OCI-LY3 (cell line): ENCODE measurements around the gene EYS.

Source experiments
- H2AFZ ChIP-seq: fragments of 200-600, 300-600 bp; shearing (Covaris generic); 2 replicates; pipeline ENCODE4 v1.6.0; 2014; ENCODE audit warnings: antibody characterized with exemption, low read depth, low read length
- H3K27ac ChIP-seq: fragments of 200-600, 300-600 bp; sonication (generic); 2 replicates; pipeline ENCODE4 v1.5.1; 2014; ENCODE audit warnings: mild to moderate bottlenecking, low read length, moderate library complexity, mixed read lengths
- H3K27me3 ChIP-seq: fragments of 200-600, 300-600 bp; sonication (generic); 2 replicates; pipeline ENCODE4 v1.6.1; 2014; ENCODE audit warnings: low read depth, low read length, mixed read lengths
- H3K36me3 ChIP-seq: fragments of 200-600, 300-600 bp; sonication (generic); replicated peaks from 2 replicates; pipeline ENCODE3; 2014; ENCODE audit warnings: low read depth, low read length, mixed read lengths
- H3K4me1 ChIP-seq: fragments of 300-600, 200-600 bp; sonication (generic); 2 replicates; pipeline ENCODE4 v1.6.1; 2014; ENCODE audit warnings: low read length, mixed read lengths
- H3K4me2 ChIP-seq: fragments of 200-600, 300-600 bp; sonication (generic); 2 replicates; pipeline ENCODE4 v1.6.1; 2014; ENCODE audit warnings: low read length, mixed read lengths
- H3K4me3 ChIP-seq: fragments of 300-600, 200-600 bp; sonication (generic); 2 replicates; pipeline ENCODE4 v1.5.1; 2014; ENCODE audit warnings: antibody characterized with exemption, mild to moderate bottlenecking, low read length, moderate library complexity
- H3K79me2 ChIP-seq: fragments of 300-600, 200-600 bp; shearing (Covaris generic); 2 replicates; pipeline ENCODE4 v1.6.1; 2014; ENCODE audit warnings: mild to moderate bottlenecking, low read length, mixed read lengths
- H3K9ac ChIP-seq: fragments of 300-600, 200-600 bp; shearing (Covaris generic); 2 replicates; pipeline ENCODE4 v1.6.0; 2014; ENCODE audit warnings: mild to moderate bottlenecking, low read length, moderate library complexity
- H3K9me3 ChIP-seq: fragments of 200-600, 300-600 bp; shearing (Covaris generic); 2 replicates; pipeline ENCODE4 v1.6.1; 2014; ENCODE audit warnings: low read length, mixed read lengths; ENCODE audit not compliant: insufficient read depth
- H4K20me1 ChIP-seq: fragments of 200-600, 300-600 bp; sonication (generic); 2 replicates; pipeline ENCODE4 v1.6.1; 2016; ENCODE audit warnings: low read length, mixed read lengths; ENCODE audit not compliant: insufficient read depth
- EZH2phosphoT487 ChIP-seq: fragments of 200-600 bp; shearing (Covaris generic); IDR thresholded peaks from 2 replicates; pipeline ENCODE4 v1.6.1; 2018; ENCODE audit warnings: antibody characterized with exemption, mixed run types, low read depth
- TF ChIP-seq, protein P1 (sequence below): fragments of 200-600, 300-600 bp; sonication (generic); IDR thresholded peaks from 2 replicates; pipeline ENCODE4 v1.5.1; 2014; ENCODE audit warnings: antibody characterized with exemption, low read length, low read depth

The EYS gene

DNA sequence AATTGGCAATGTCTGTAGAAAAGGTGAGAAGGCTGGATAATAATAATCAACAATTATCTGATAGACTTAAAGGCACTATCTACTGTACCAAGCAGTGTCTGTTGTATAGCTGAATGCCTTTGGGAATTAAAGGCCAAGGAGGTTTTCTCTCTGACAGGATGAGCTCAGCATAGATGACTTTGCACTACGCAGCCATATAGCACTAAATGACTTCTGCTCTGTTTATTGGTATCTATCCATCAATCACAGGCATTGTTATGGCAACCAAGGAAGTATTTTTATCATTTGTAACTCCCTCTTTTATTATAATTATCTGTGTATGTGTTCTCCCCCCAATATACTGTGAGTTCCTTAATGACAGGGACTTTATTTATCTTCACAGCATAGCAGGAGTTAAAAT is 1417.1 kb downstream of the EYS start:
- Histone ChIP-seq H4K20me1 (no peaks in the 10 kb centered on the region), H3K4me3 (no peak overlapping the region), H3K79me2 (no peaks in the 10 kb centered on the region), H3K36me3 (no peaks in the 10 kb centered on the region), H3K9ac (no peak overlapping the region), H3K9me3 (0 out of 2 replicates have a peak, but pooled peaks cover 4% of the 10 kb centered on the region), H3K27me3 (no peaks in the 10 kb centered on the region), H2AFZ (no peak overlapping the region), H3K27ac (no peak overlapping the region), H3K4me1 (no peaks in the 10 kb centered on the region), H3K4me2 (no peak overlapping the region)
- TF ChIP-seq EZH2phosphoT487, result no peak

DNA sequence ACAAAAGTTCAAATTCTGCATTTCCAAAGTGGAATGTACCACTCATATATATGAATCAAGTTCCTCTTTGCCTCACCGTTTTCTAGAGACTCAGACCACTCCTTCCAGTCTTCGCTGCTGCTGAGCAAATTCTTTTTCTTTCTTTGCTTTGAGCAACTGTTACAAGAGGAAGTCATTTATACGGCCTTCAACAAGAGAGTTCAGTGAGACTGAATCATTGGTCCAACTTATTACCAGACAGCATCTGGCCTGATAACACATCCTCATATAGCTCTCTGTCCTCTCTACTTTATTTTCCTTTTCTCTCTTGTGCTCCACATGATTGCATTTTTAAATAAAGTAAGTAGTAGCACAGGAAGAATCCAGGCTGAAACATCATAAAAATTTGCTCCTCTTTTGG is 1418.7 kb downstream of the EYS start:
- Histone ChIP-seq H3K4me3 (no peak overlapping the region), H3K79me2 (no peaks in the 10 kb centered on the region), H3K27ac (no peak overlapping the region), H3K36me3 (no peaks in the 10 kb centered on the region), H3K9me3 (0 out of 2 replicates have a peak, but pooled peaks cover 4% of the 10 kb centered on the region), H3K4me2 (no peak overlapping the region), H4K20me1 (no peaks in the 10 kb centered on the region), H3K9ac (no peak overlapping the region), H3K27me3 (no peaks in the 10 kb centered on the region), H3K4me1 (no peaks in the 10 kb centered on the region), H2AFZ (no peak overlapping the region)
- TF ChIP-seq, protein P1, sequence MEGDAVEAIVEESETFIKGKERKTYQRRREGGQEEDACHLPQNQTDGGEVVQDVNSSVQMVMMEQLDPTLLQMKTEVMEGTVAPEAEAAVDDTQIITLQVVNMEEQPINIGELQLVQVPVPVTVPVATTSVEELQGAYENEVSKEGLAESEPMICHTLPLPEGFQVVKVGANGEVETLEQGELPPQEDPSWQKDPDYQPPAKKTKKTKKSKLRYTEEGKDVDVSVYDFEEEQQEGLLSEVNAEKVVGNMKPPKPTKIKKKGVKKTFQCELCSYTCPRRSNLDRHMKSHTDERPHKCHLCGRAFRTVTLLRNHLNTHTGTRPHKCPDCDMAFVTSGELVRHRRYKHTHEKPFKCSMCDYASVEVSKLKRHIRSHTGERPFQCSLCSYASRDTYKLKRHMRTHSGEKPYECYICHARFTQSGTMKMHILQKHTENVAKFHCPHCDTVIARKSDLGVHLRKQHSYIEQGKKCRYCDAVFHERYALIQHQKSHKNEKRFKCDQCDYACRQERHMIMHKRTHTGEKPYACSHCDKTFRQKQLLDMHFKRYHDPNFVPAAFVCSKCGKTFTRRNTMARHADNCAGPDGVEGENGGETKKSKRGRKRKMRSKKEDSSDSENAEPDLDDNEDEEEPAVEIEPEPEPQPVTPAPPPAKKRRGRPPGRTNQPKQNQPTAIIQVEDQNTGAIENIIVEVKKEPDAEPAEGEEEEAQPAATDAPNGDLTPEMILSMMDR, result no peak
- no peak for TF ChIP-seq EZH2phosphoT487

DNA sequence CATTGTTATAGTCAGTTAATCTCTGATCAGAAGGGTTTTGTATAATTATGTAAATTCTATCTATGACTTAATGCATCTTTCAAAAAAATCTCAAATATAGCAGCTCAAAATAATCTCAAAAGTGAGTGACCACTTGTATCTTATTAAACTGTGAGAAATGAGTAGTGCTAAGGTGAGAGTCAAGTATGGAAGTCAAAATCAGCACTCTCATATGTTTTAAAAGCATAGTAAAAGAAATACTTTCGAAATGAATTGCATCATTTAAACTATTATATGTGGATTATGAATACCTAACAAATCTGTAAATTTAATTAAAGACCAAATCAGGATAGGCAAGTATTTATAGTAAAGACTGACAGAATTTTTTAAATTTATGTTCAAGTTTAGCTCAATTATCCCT is 1425.9 kb downstream of the EYS start:
- H2AFZ ChIP-seq, result no peak overlapping the region
- H3K4me3 ChIP-seq, result no peak overlapping the region
- H4K20me1 ChIP-seq, result no peaks in the 10 kb centered on the region
- H3K79me2 ChIP-seq, result no peaks in the 10 kb centered on the region
- H3K27me3 ChIP-seq, result no peaks in the 10 kb centered on the region
- no peaks in the 10 kb centered on the region for H3K36me3 ChIP-seq
- TF ChIP-seq EZH2phosphoT487, result no peak
- TF ChIP-seq, protein P1, result no peak
- 0 out of 2 replicates have a peak overlapping the region, but pooled peaks have one; percentile 8 for H3K4me2 ChIP-seq
- H3K9ac ChIP-seq, result no peak overlapping the region
- 0 out of 2 replicates have a peak, but pooled peaks cover 3% of the 10 kb centered on the region for H3K9me3 ChIP-seq
- no peak overlapping the region for H3K27ac ChIP-seq
- H3K4me1 ChIP-seq, result peaks cover 23% of the 10 kb centered on the region

DNA sequence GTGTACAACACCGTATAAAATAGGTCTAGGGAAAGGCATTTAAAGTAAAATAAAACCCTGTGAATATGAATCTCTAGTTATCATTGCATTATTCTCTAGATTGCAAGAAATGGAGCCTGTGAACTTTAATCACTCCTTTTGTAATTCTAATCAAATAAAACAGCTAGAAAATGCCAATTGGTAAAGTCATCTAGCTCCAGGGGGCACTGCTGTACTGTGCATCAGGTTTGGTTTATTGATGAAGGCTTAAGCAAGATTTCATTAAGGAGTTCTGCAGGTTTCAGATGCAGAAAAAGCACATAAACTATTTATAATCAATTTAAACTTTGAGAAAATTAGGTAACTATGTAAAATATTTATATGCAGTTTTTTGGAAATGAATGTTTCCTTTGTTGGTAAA is 1426.5 kb downstream of the EYS start:
- Histone ChIP-seq H3K4me2 (peak overlapping the region; percentile 45), H3K4me3 (0 out of 2 replicates have a peak overlapping the region, but pooled peaks have one; percentile 11), H3K9me3 (no peaks in the 10 kb centered on the region), H3K9ac (no peak overlapping the region), H2AFZ (peak overlapping the region; percentile 51), H3K27ac (no peak overlapping the region), H3K79me2 (no peaks in the 10 kb centered on the region), H4K20me1 (no peaks in the 10 kb centered on the region), H3K36me3 (no peaks in the 10 kb centered on the region), H3K27me3 (no peaks in the 10 kb centered on the region), H3K4me1 (peaks cover 23% of the 10 kb centered on the region)
- TF ChIP-seq EZH2phosphoT487, result no peak
- TF ChIP-seq, protein P1, result peak; percentile 88
